Trophoblast cell (in vitro differentiated cells and primary cell): ENCODE results near the gene IRS2.

Experiments used
- DNase-seq, 2 donors: peaks; one replicate each; pipeline ENCODE4 v3.0.0-alpha.2; 2016
- H2AFZ ChIP-seq: 2 replicates; pipeline ENCODE4 v1.6.1; 2013; ENCODE audit warnings: low read length, moderate library complexity, mild to moderate bottlenecking; ENCODE audit not compliant: insufficient read depth, poor library complexity
- H2AK5ac ChIP-seq: 2 replicates; pipeline ENCODE4 v1.6.1; 2013; ENCODE audit warnings: mild to moderate bottlenecking, low read length
- H2BK120ac ChIP-seq: 2 replicates; pipeline ENCODE4 v1.6.1; 2013; ENCODE audit warnings: low read length, mild to moderate bottlenecking, moderate library complexity; ENCODE audit not compliant: insufficient read depth, poor library complexity
- H2BK12ac ChIP-seq: 2 replicates; pipeline ENCODE4 v1.6.1; 2013; ENCODE audit warnings: mild to moderate bottlenecking, low read length, moderate library complexity
- H2BK5ac ChIP-seq: 2 replicates; pipeline ENCODE4 v1.6.1; 2013; ENCODE audit warnings: low read length, low read depth, moderate library complexity, mild to moderate bottlenecking; ENCODE audit not compliant: poor library complexity
- H3K14ac ChIP-seq: 2 replicates; pipeline ENCODE4 v1.6.1; 2013; ENCODE audit warnings: mild to moderate bottlenecking, low read length
- H3K18ac ChIP-seq: 2 replicates; pipeline ENCODE4 v1.6.1; 2013; ENCODE audit warnings: mild to moderate bottlenecking, low read length
- H3K23ac ChIP-seq: 2 replicates; pipeline ENCODE4 v1.6.1; 2013; ENCODE audit warnings: low read length
- H3K27ac ChIP-seq: 2 replicates; pipeline ENCODE4 v1.5.1; 2013; ENCODE audit warnings: low read depth, mild to moderate bottlenecking, inconsistent platforms, low read length, moderate library complexity
- H3K27me3 ChIP-seq: 2 replicates; pipeline ENCODE4 v1.6.1; 2013; ENCODE audit warnings: inconsistent platforms, mild to moderate bottlenecking, low read length, moderate library complexity; ENCODE audit not compliant: insufficient read depth
- H3K36me3 ChIP-seq, 2 experiments: 1 replicate in 1 of 2; 2 replicates in 1 of 2; pipeline ENCODE4 v1.6.1; 2013; ENCODE audit warnings: low read length in 2 of 2, mild to moderate bottlenecking in 2 of 2, moderate library complexity in 1 of 2; ENCODE audit not compliant: insufficient read depth in 2 of 2, control insufficient read depth in 1 of 2
- H3K4ac ChIP-seq: 2 replicates; pipeline ENCODE4 v1.6.1; 2013; ENCODE audit warnings: low read depth, mild to moderate bottlenecking, low read length, moderate library complexity
- H3K4me1 ChIP-seq, 2 experiments: 1 replicate in 1 of 2; 2 replicates in 1 of 2; pipeline ENCODE4 v1.6.1; 2013; ENCODE audit warnings: low read length in 2 of 2, mild to moderate bottlenecking in 2 of 2, moderate library complexity in 1 of 2; ENCODE audit not compliant: insufficient read depth in 2 of 2, control insufficient read depth in 1 of 2
- H3K4me2 ChIP-seq: 2 replicates; pipeline ENCODE4 v1.6.1; 2013; ENCODE audit warnings: inconsistent platforms, mild to moderate bottlenecking, low read length, moderate library complexity
- H3K4me3 ChIP-seq: 2 replicates; pipeline ENCODE4 v1.5.1; 2013; ENCODE audit warnings: mild to moderate bottlenecking, low read depth, low read length, inconsistent platforms
- H3K79me1 ChIP-seq: one replicate; pipeline ENCODE4 v1.6.1; 2013; ENCODE audit warnings: low read length
- H3K79me2 ChIP-seq: 2 replicates; pipeline ENCODE4 v1.6.1; 2013; ENCODE audit warnings: low read length, mild to moderate bottlenecking; ENCODE audit not compliant: control insufficient read depth, insufficient read depth, poor library complexity
- H3K9ac ChIP-seq: 2 replicates; pipeline ENCODE4 v1.6.1; 2013; ENCODE audit warnings: mild to moderate bottlenecking, low read length
- H3K9me3 ChIP-seq: 2 replicates; pipeline ENCODE4 v1.6.1; 2013; ENCODE audit warnings: low read depth, mild to moderate bottlenecking, control low read depth, inconsistent platforms, low read length; ENCODE audit not compliant: insufficient read depth
- H4K12ac ChIP-seq: 2 replicates; pipeline ENCODE4 v1.6.1; 2013; ENCODE audit warnings: low read depth, mild to moderate bottlenecking, low read length, moderate library complexity
- H4K8ac ChIP-seq: 2 replicates; pipeline ENCODE4 v1.6.1; 2013; ENCODE audit warnings: low read depth, mild to moderate bottlenecking, low read length, moderate library complexity
- H4K91ac ChIP-seq: one replicate; pipeline ENCODE4 v1.6.1; 2013; ENCODE audit warnings: low read depth, mild to moderate bottlenecking, low read length, moderate library complexity
- WGBS: extraction: QIAGEN DNeasy Blood & Tissue Kit; methylation state at CpG from one replicate; pipeline ENCODE4 v1.1.7; 2013; ENCODE audit warnings: missing lambda C conversion rate; ENCODE audit not compliant: insufficient read length, insufficient coverage; ENCODE audit errors: extremely low coverage; 5-methylcytosine and 5-hydroxymethylcytosine counted together

Gene IRS2

DNA sequence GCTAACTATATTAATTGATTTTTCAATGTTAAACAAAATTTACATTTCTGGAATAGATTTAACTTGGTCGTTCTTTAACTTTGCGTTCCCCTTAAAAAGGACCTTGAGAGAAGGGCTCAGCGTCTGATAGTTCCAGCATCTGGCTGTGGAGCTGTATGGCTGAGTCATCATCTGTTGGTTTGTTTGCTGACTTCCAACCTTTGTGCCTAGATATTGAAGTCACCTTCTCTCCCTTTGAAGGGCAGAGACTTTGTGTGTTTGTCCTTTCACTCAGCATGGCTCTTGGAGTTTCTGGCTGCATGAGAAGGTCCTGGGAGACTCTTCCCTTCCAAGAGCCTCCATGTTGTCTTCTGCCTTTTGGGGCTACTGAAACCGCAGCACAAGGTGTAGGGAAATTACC is 16.6 kb upstream of the IRS2 start:
- H2BK5ac ChIP-seq: no peak overlapping the region
- H3K36me3 ChIP-seq: no peaks in the 10 kb centered on the region
- H2AK5ac ChIP-seq: no peak overlapping the region
- H3K4me3 ChIP-seq: no peak overlapping the region
- no peak overlapping the region for H2BK120ac ChIP-seq
- no peak overlapping the region for H4K12ac ChIP-seq
- H3K23ac ChIP-seq: no peak overlapping the region
- H3K4ac ChIP-seq: no peak overlapping the region
- no peak overlapping the region for H4K8ac ChIP-seq
- no peaks in the 10 kb centered on the region for H3K79me1 ChIP-seq
- no peak overlapping the region for H3K27ac ChIP-seq
- WGBS: no CpG with 5 or more reads among the region's 4 CpGs
- no peak overlapping the region for H2AFZ ChIP-seq
- no peak overlapping the region for H2BK12ac ChIP-seq
- H3K9me3 ChIP-seq: no peaks in the 10 kb centered on the region
- no peak overlapping the region for H3K4me2 ChIP-seq
- no peaks in the 10 kb centered on the region for H3K27me3 ChIP-seq
- no peaks in the 10 kb centered on the region for H3K79me2 ChIP-seq
- H3K9ac ChIP-seq: no peak overlapping the region
- H4K91ac ChIP-seq: no peak overlapping the region
- DNase-seq: peak in 1 of 2 donors; percentile 30
- H3K4me1 ChIP-seq: no peaks in the 10 kb centered on the region
- no peak overlapping the region for H3K14ac ChIP-seq
- no peak overlapping the region for H3K18ac ChIP-seq

DNA sequence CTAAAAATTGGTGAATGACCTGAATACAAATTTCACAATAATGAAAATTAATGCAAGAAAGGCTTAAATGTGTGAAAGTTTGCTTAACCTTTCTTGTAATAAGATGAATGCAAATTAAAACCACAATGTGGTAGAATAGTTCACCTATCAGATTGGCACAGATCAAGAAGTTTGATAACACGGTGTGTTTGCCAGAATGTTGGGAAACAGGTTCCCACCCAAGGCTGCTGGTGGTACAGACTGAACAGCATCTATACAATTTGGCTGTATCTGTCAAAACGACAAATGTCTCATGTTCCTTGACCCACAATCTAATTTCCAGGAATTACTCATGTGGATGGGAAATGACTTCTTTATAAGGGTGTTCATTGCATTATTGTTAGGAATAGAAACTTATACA is 8.6 kb upstream of the IRS2 start:
- Histone ChIP-seq H3K79me2 (no peaks in the 10 kb centered on the region), H2BK120ac (no peak overlapping the region), H3K4me2 (no peak overlapping the region), H2AFZ (no peak overlapping the region), H3K23ac (no peak overlapping the region), H3K9me3 (peaks cover 5% of the 10 kb centered on the region), H2BK12ac (no peak overlapping the region), H3K27ac (no peak overlapping the region), H2BK5ac (no peak overlapping the region), H3K18ac (no peak overlapping the region), H4K12ac (no peak overlapping the region), H3K9ac (no peak overlapping the region), H3K4me3 (no peak overlapping the region), H3K79me1 (no peaks in the 10 kb centered on the region), H2AK5ac (no peak overlapping the region), H3K14ac (no peak overlapping the region), H3K4me1 (no peaks in the 10 kb centered on the region), H3K36me3 (no peaks in the 10 kb centered on the region), H4K8ac (no peak overlapping the region), H3K4ac (no peak overlapping the region), H3K27me3 (no peaks in the 10 kb centered on the region), H4K91ac (no peak overlapping the region)
- peak; percentile 58 to 89 for DNase-seq
- WGBS: no CpG with 5 or more reads among the region's 2 CpGs

DNA sequence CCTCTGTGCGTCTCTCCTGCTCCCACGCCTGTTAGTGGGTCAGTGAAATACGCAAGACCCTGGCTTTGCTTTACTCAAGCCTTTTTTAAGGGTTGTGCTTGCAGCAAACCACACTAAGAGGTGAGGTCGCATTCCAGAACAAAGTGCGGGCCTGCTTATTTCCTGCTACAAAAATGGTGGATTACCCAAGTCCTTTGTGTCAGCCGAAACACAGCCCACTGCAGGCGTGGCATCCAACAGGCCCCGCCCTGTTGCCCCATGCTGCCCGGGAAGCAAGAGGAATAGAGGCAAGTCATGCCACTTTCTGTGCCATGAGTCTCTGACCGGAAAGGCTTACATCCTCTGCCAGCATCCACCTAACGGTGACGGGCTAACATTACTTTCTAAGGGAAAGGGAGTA is 7.7 kb upstream of the IRS2 start:
- no peaks in the 10 kb centered on the region for H3K27me3 ChIP-seq
- H3K14ac ChIP-seq: no peak overlapping the region
- H2AK5ac ChIP-seq: no peak overlapping the region
- H3K36me3 ChIP-seq: no peaks in the 10 kb centered on the region
- no peak overlapping the region for H3K23ac ChIP-seq
- H3K4me3 ChIP-seq: no peak overlapping the region
- peak; percentile 37 to 70 for DNase-seq
- no peak overlapping the region for H3K27ac ChIP-seq
- H2BK5ac ChIP-seq: no peak overlapping the region
- no peaks in the 10 kb centered on the region for H3K4me1 ChIP-seq
- no peak overlapping the region for H4K8ac ChIP-seq
- no peak overlapping the region for H2BK120ac ChIP-seq
- H3K4me2 ChIP-seq: no peak overlapping the region
- H4K12ac ChIP-seq: no peak overlapping the region
- H4K91ac ChIP-seq: no peak overlapping the region
- no peak overlapping the region for H2BK12ac ChIP-seq
- H3K79me2 ChIP-seq: no peaks in the 10 kb centered on the region
- H3K9me3 ChIP-seq: peaks cover 5% of the 10 kb centered on the region
- no peaks in the 10 kb centered on the region for H3K79me1 ChIP-seq
- no peak overlapping the region for H3K4ac ChIP-seq
- no peak overlapping the region for H3K18ac ChIP-seq
- WGBS: no CpG with 5 or more reads among the region's 12 CpGs
- no peak overlapping the region for H3K9ac ChIP-seq
- H2AFZ ChIP-seq: no peak overlapping the region

DNA sequence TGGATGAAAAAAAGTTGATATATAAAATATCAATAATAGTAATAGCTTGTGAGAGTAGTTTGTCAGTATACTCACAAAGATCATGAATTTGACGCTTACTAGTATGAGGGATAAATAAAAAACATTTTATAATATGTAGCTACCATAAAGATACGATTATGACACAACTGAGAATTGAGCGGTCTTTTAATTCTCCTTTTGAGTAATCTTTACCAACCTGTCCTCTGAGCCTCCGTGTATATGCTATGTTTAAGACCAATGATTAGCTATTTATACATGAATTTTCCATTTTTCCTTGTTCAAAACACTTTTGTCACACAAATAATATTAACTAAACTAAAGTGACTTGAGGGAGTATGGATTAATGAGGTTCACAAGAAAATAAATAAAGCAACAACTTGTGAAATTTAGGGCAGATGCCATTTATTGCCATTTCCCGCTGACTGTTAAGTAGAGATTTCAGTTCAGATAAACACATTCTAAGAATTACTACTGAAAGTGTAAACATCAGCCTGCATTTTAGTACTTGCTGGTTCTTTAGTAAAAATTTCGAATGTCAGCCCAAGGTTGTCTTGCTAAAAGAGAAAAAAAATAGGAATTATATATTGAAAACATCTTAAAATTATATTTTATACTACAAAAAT is 6.2 kb upstream of the IRS2 start:
- no peak overlapping the region for H3K4me3 ChIP-seq
- no peak overlapping the region for H2BK120ac ChIP-seq
- H3K9ac ChIP-seq: no peak overlapping the region
- H3K4me1 ChIP-seq: peaks cover 1 to 2% of the 10 kb centered on the region in 2 experiments
- no peaks in the 10 kb centered on the region for H3K36me3 ChIP-seq
- H3K14ac ChIP-seq: no peak overlapping the region
- no peak overlapping the region for H3K27ac ChIP-seq
- H3K18ac ChIP-seq: no peak overlapping the region
- no peaks in the 10 kb centered on the region for H3K79me2 ChIP-seq
- H3K79me1 ChIP-seq: peaks cover under 1% of the 10 kb centered on the region
- no CpG with 5 or more reads among the region's 6 CpGs for WGBS
- H4K8ac ChIP-seq: no peak overlapping the region
- H4K12ac ChIP-seq: no peak overlapping the region
- peaks cover 2% of the 10 kb centered on the region for H3K27me3 ChIP-seq
- H2AFZ ChIP-seq: no peak overlapping the region
- H3K4me2 ChIP-seq: no peak overlapping the region
- DNase-seq: peak in 1 of 2 donors; percentile 61
- no peak overlapping the region for H2BK12ac ChIP-seq
- H2AK5ac ChIP-seq: no peak overlapping the region
- H2BK5ac ChIP-seq: no peak overlapping the region
- no peak overlapping the region for H4K91ac ChIP-seq
- H3K9me3 ChIP-seq: peaks cover 4% of the 10 kb centered on the region
- H3K4ac ChIP-seq: no peak overlapping the region
- no peak overlapping the region for H3K23ac ChIP-seq
